Pancreas (tissue), 10 donors: Measurements from ENCODE around the gene GOLGA6B. TPM values are rescaled to one million over a fixed set of nuclear protein-coding genes. Genes with fewer than 3 reads are reported as not detected.
"Not testable (repeated sequence)": the region's sequence is repeated elsewhere in the genome, so short reads cannot be mapped to it uniquely, and the experiment has no call there.

Experiments used
- ATAC-seq, 4 donors: fragments of 200-7000 bp; cut with Tn5 transposase; one replicate each; pipeline versions ENCODE4 v1.8.0 to v1.9.1; 2020; ENCODE audit warnings: mild to moderate bottlenecking in 4 of 4, moderate library complexity in 4 of 4
- DNase-seq, 6 donors: peaks; one replicate each; pipeline ENCODE4 v3.0.0-alpha.2; 2020
- FAIRE-seq: peaks from 2 replicates; lab custom pipeline; 2012; peaks lifted over from hg19 to GRCh38; lab: Jason Lieb, UNC
- H3K27ac ChIP-seq, 4 donors: fragments of 200-600 bp; sonication (generic); 1 replicate in 3 of 4; 2 replicates in 1 of 4; pipeline versions ENCODE4 v1.5.0 to v1.8.0; 2020
- H3K27me3 ChIP-seq, 4 donors: fragments of 200-600 bp; one replicate each; pipeline ENCODE4 v1.8.0; 2021
- H3K36me3 ChIP-seq, 3 donors: fragments of 200-600 bp; sonication (generic) in 1 of 3; one replicate each; pipeline versions ENCODE4 v1.5.0 to v1.8.0; 2020 to 2021
- H3K4me1 ChIP-seq, 3 donors: fragments of 200-600 bp; one replicate each; pipeline ENCODE4 v1.8.0; 2021
- H3K4me3 ChIP-seq, 4 donors: fragments of 200-600 bp; sonication (generic) in 2 of 4; one replicate each; pipeline versions ENCODE4 v1.5.0 to v1.8.0; 2020 to 2021
- H3K9me3 ChIP-seq, 4 donors: fragments of 200-600 bp; one replicate each; pipeline ENCODE4 v1.8.0; 2021
- CTCF ChIP-seq, 4 donors: fragments of 200-600 bp; sonication (generic) in 3 of 4; IDR thresholded peaks; one replicate each; pipeline versions ENCODE4 v1.5.0 to v1.8.0; 2021; ENCODE audit warnings: antibody characterized with exemption in 4 of 4
- WGBS, 2 donors: extraction: QIAGEN DNeasy Blood & Tissue Kit; methylation state at CpG; one replicate each; pipeline ENCODE4 v1.1.7; 2013; 5-methylcytosine and 5-hydroxymethylcytosine counted together
- intact Hi-C, 3 donors: fragments of 100-400 bp; cut with DNase I; formaldehyde crosslinking; loops; one replicate each; pipeline versions ENCODE4 v1.11.1 to v1.14.2; 2022
- polyA plus RNA-seq, 2 donors: library from polyadenylated mRNA; stranded (reverse); fragments of 200-250 nt; gene quantifications; one replicate each; pipeline ENCODE4 v1.2.3, GENCODE V29; 2013
- total RNA-seq, 6 donors: library from RNA; stranded (reverse); fragmentation: NEBNext Ultra II Directional in 4 of 6; extraction: Animal tissue kit (Norgen Biotek cat#: 25700) in 4 of 6; gene quantifications; one replicate each; pipeline versions ENCODE4 v1.2.1 to v1.2.4, GENCODE V29; 2021 to 2023
- donor health status: healthy with polysubstance abuse.
- donor health status: DM: no; HTN: no; CAD: no; lungs with moderate emphysema.
- donor health status: DM: no; HTN: no; CAD: no.
- donor health status: control.
- donor health status: control.
- donor health status: Bipolar disorder and iron deficiency.
- donor health status: DM: yes; HTN: yes; CAD: no.
- donor health status: DM: no; HTN: no; CAD: no.
- donor health status: DM: no; HTN: no; CAD: no.
- donor health status: DM: yes; HTN: yes; CAD: no.

The GOLGA6B gene
- total and polyA plus RNA-seq, 8 donors, result not detected

- ATAC-seq, H3K4me3 ChIP-seq, H3K4me1 ChIP-seq, H3K36me3 ChIP-seq, intact Hi-C loops, H3K27ac ChIP-seq, H3K27me3 ChIP-seq, H3K9me3 ChIP-seq, FAIRE-seq: not testable (repeated sequence)
- WGBS, 2 donors, result 64 to 69% methylated on average over 8 of the region's 10 CpGs
- peak in 1 of 6 donors; percentile 35 for DNase-seq
These were observed 6.6 kb downstream of the GOLGA6B start for GRCh38 chr15:72661081-72661480.

- ATAC-seq, FAIRE-seq, H3K27ac ChIP-seq, DNase-seq, H3K4me1 ChIP-seq, H3K4me3 ChIP-seq, H3K36me3 ChIP-seq, H3K27me3 ChIP-seq, intact Hi-C loops, H3K9me3 ChIP-seq: not testable (repeated sequence)
- WGBS, 2 donors, result no CpG with 5 or more reads among the region's 8 CpGs
These were observed 9.4 kb downstream of the GOLGA6B start for GRCh38 chr15:72663931-72664330.

- H3K4me3 ChIP-seq, ATAC-seq, H3K36me3 ChIP-seq, H3K27ac ChIP-seq, DNase-seq, H3K9me3 ChIP-seq, H3K27me3 ChIP-seq, H3K4me1 ChIP-seq, intact Hi-C loops, FAIRE-seq: not testable (repeated sequence)
- WGBS, 2 donors, result 40 to 53% methylated on average over 3 to 5 of the region's 11 CpGs
These were observed 11.2 kb downstream of the GOLGA6B start for GRCh38 chr15:72665706-72666105.

- intact Hi-C loops, H3K27me3 ChIP-seq, H3K4me1 ChIP-seq, H3K4me3 ChIP-seq, ATAC-seq, H3K36me3 ChIP-seq, FAIRE-seq, DNase-seq, H3K27ac ChIP-seq, H3K9me3 ChIP-seq: not testable (repeated sequence)
- WGBS, 2 donors, result 87 to 95% methylated on average over 3 to 5 of the region's 6 CpGs
These were observed 15.3 kb downstream of the GOLGA6B start for GRCh38 chr15:72669803-72670202.

- H3K27me3 ChIP-seq, intact Hi-C loops, H3K36me3 ChIP-seq, H3K4me1 ChIP-seq, H3K9me3 ChIP-seq, FAIRE-seq: not testable (repeated sequence)
- Histone ChIP-seq H3K4me3 (peak overlapping the region in 2 of 4 donors; percentile 25 to 26), H3K27ac (peak overlapping the region in 2 of 4 donors; percentile 69)
- DNase-seq (peak; percentile 81 to 93 (median 88)), ATAC-seq (peak; percentile 99 to 100 (median 99))
- peak; percentile 1 to 66 (median 66) for TF ChIP-seq CTCF (IDR thresholded peaks at IDR 0.05)
- WGBS, 2 donors, result 1 to 6% methylated on average over 8 of the region's 8 CpGs
These were observed 16.3 kb downstream of the GOLGA6B start for GRCh38 chr15:72670656-72671352.

- Histone ChIP-seq H3K9me3 (no peaks in the 10 kb centered on the region), H3K27me3 (no peaks in the 10 kb centered on the region), H3K36me3 (no peaks in the 10 kb centered on the region), H3K4me1 (no peaks in the 10 kb centered on the region), H3K4me3 (no peak overlapping the region), H3K27ac (no peak overlapping the region)
- DNase-seq (no peak), ATAC-seq (no peak), FAIRE-seq (no peak)
- WGBS, 2 donors, result 30 to 31% methylated on average over 3 of the region's 3 CpGs
- intact Hi-C loops, result no loop called here
- no peak for TF ChIP-seq CTCF (IDR thresholded peaks at IDR 0.05)
These were observed 17.0 kb downstream of the GOLGA6B start for GRCh38 chr15:72671525-72671924.

GRCh38 chr15:72676838-72677237, 22.3 kb downstream of the GOLGA6B start:
- intact Hi-C loops, result no loop called here
- Histone ChIP-seq H3K27ac (no peak overlapping the region), H3K9me3 (no peaks in the 10 kb centered on the region), H3K27me3 (peaks cover 0 to 3% (median 0%) of the 10 kb centered on the region in 4 donors), H3K4me1 (no peaks in the 10 kb centered on the region), H3K36me3 (no peaks in the 10 kb centered on the region), H3K4me3 (no peak overlapping the region)
- DNase-seq (no peak), FAIRE-seq (no peak), ATAC-seq (no peak)
- no peak for TF ChIP-seq CTCF (IDR thresholded peaks at IDR 0.05)
- WGBS, 2 donors, result 75 to 84% methylated on average over 4 of the region's 4 CpGs
